GM12878 (cell line): ENCODE results near the gene EFCAB8. TPM values are rescaled to one million over a fixed set of nuclear protein-coding genes. Genes with fewer than 3 reads are reported as not detected.

Experiments used
- ATAC-seq: fragments of 200-7000 bp; cut with Tn5 transposase; 3 replicates; pipeline ENCODE4 v1.9.1; 2020; ENCODE audit warnings: mild to moderate bottlenecking, moderate library complexity
- BruUV-seq: library from RNA; stranded (reverse); fragments of 400-500 nt; replicated peaks from 2 replicates; lab custom pipeline; 2021; lab: Mats Ljungman, UMichigan
- CTCF ChIA-PET: fragments of 300-600 bp; sonication (Branson Sonifier 250); formaldehyde crosslinking; extraction: SDS; loops from one replicate; lab custom pipeline; 2021; ENCODE audit warnings: inconsistent platforms; lab: Yijun Ruan, JAX
- POLR2A ChIA-PET: fragments of 350-600 bp; formaldehyde crosslinking; extraction: SDS; loops from one replicate; lab custom pipeline; 2021; ENCODE audit warnings: inconsistent platforms; lab: Charles Lee
- RAD21 ChIA-PET: fragments of 300-600 bp; sonication (Branson Sonifier 250); formaldehyde crosslinking; loops from one replicate; lab custom pipeline; 2023; ENCODE audit warnings: antibody characterized with exemption; ENCODE audit not compliant: unreplicated experiment; lab: Charles Lee
- SMC1A ChIA-PET: fragments of 300-600 bp; sonication (Branson Sonifier 250); formaldehyde crosslinking; loops from one replicate; lab custom pipeline; 2023; ENCODE audit not compliant: unreplicated experiment, uncharacterized antibody; lab: Charles Lee
- DNase-seq: peaks from one replicate; pipeline ENCODE4 v3.0.0-alpha.2; 2011; ENCODE audit warnings: low read depth, low spot score
- FAIRE-seq: peaks from 3 replicates; lab custom pipeline; 2011; peaks lifted over from hg19 to GRCh38; lab: Jason Lieb, UNC
- H2AFZ ChIP-seq: 2 replicates; pipeline ENCODE4 v1.6.0; 2011; ENCODE audit warnings: low read depth, low read length, control low read depth; ENCODE audit not compliant: control insufficient read depth
- H3K27ac ChIP-seq: 2 replicates; pipeline ENCODE4 v1.5.1; 2011; ENCODE audit warnings: control low read depth; ENCODE audit not compliant: control insufficient read depth, insufficient read depth
- H3K27me3 ChIP-seq, 2 experiments: replicated peaks in 1 of 2; 2 replicates each; pipeline versions ENCODE4 v1.6.0 to v1.6.1; 2011; ENCODE audit warnings: low read length in 1 of 2; ENCODE audit not compliant: control insufficient read depth in 2 of 2, insufficient read depth in 2 of 2
- H3K36me3 ChIP-seq, 2 experiments: 2 replicates each; pipeline ENCODE4 v1.5.1; 2011; ENCODE audit warnings: low read length in 1 of 2; ENCODE audit not compliant: control insufficient read depth in 2 of 2, insufficient read depth in 2 of 2
- H3K4me1 ChIP-seq: 2 replicates; pipeline ENCODE4 v1.6.1; 2011; ENCODE audit warnings: mild to moderate bottlenecking, low read length, moderate library complexity, mixed read lengths; ENCODE audit not compliant: control insufficient read depth, insufficient read depth
- H3K4me2 ChIP-seq: 2 replicates; pipeline ENCODE4 v1.6.0; 2011; ENCODE audit warnings: control low read depth; ENCODE audit not compliant: control insufficient read depth, insufficient read depth
- H3K4me3 ChIP-seq: fragments of 200-600 bp; sonication (generic); 2 replicates; pipeline ENCODE4 v1.5.1; 2016
- H3K79me2 ChIP-seq: 2 replicates; pipeline ENCODE4 v1.6.0; 2011; ENCODE audit warnings: low read length; ENCODE audit not compliant: control insufficient read depth, insufficient read depth
- H3K9ac ChIP-seq: 2 replicates; pipeline ENCODE4 v1.8.0; 2011; ENCODE audit warnings: low read length, control low read depth, mixed read lengths; ENCODE audit not compliant: control insufficient read depth, insufficient read depth
- H3K9me3 ChIP-seq: replicated peaks from 3 replicates; pipeline ENCODE4 v1.5.1; 2011; ENCODE audit warnings: mild to moderate bottlenecking, low read length; ENCODE audit not compliant: control insufficient read depth, insufficient read depth
- H4K20me1 ChIP-seq: 2 replicates; pipeline ENCODE4 v1.6.0; 2011; ENCODE audit not compliant: control insufficient read depth, insufficient read depth
- BHLHE40 ChIP-seq, 2 experiments: fragments of 450-650 bp in 1 of 2; IDR thresholded peaks; 2 replicates each; pipeline ENCODE4 v1.6.1; 2011 to 2017; ENCODE audit warnings: low read depth in 2 of 2, borderline replicate concordance in 1 of 2, improper control_type of control experiment in 1 of 2, low read length in 1 of 2, mild to moderate bottlenecking in 1 of 2
- HDGF ChIP-seq: fragments of 450-650 bp; IDR thresholded peaks from 2 replicates; pipeline ENCODE4 v1.6.1; 2016; ENCODE audit warnings: antibody characterized with exemption
- MEF2B ChIP-seq: fragments of 450-650 bp; IDR thresholded peaks from 2 replicates; pipeline ENCODE4 v1.6.1; 2018; ENCODE audit warnings: mild to moderate bottlenecking, moderate library complexity; ENCODE audit not compliant: partially characterized antibody, poor library complexity, severe bottlenecking
- MTA3 ChIP-seq: IDR thresholded peaks from 2 replicates; pipeline ENCODE4 v1.6.1; 2012; ENCODE audit warnings: low read length, inconsistent platforms, borderline replicate concordance
- WGBS: methylation state at CpG from one replicate; pipeline ENCODE4 v1.1.6; 2016; ENCODE audit warnings: low lambda C conversion rate; ENCODE audit not compliant: insufficient replicate concordance, insufficient coverage; ENCODE audit errors: missing lambda C conversion rate; 5-methylcytosine and 5-hydroxymethylcytosine counted together
- in situ Hi-C: fragments of 300-500 bp; cut with MboI; formaldehyde crosslinking; loops from 9 replicates; pipeline ENCODE4 v1.14.3; 2018; ENCODE audit warnings: mixed read lengths
- intact Hi-C: fragments of 100-400 bp; cut with micrococcal nuclease; formaldehyde crosslinking; loops from one replicate; pipeline ENCODE4 v1.14.2; 2022; ENCODE audit not compliant: unreplicated experiment
- polyA plus RNA-seq, 11 experiments: library from polyadenylated mRNA; depleted of rRNA in 4 of 11; unstranded in 6 of 11; stranded (reverse) in 5 of 11; fragments of >200 nt; fragmentation: Nextera tagmentation in 4 of 11; fragmentation: Illumina TruSeq in 1 of 11; extraction: Ambion mirVana in 4 of 11; extraction: Trizol in 1 of 11; gene quantifications; 1 replicate in 1 of 11; 2 replicates in 10 of 11; pipeline versions ENCODE4 v1.2.1 to v1.2.3, GENCODE V29; 2011 to 2016; ENCODE audit warnings: inconsistent platforms in 2 of 11, missing spikeins in 2 of 11, low read depth in 1 of 11
- total RNA-seq, 4 experiments: library from RNA; depleted of rRNA in 3 of 4; stranded (reverse); fragments of >200 nt in 3 of 4; fragmentation: Illumina TruSeq in 1 of 4; extraction: Trizol in 1 of 4; gene quantifications; 2 replicates each; pipeline versions ENCODE4 v1.2.1 to v1.2.3, GENCODE V29; 2013 to 2021

EFCAB8 gene
- total and polyA plus RNA-seq, 10 of the 15 experiments (the other 5 are each of a cell fraction or from before 2014, with no cell fraction given) = 0.04 to 0.18 (median 0.06) TPM; not detected in 4

DNA sequence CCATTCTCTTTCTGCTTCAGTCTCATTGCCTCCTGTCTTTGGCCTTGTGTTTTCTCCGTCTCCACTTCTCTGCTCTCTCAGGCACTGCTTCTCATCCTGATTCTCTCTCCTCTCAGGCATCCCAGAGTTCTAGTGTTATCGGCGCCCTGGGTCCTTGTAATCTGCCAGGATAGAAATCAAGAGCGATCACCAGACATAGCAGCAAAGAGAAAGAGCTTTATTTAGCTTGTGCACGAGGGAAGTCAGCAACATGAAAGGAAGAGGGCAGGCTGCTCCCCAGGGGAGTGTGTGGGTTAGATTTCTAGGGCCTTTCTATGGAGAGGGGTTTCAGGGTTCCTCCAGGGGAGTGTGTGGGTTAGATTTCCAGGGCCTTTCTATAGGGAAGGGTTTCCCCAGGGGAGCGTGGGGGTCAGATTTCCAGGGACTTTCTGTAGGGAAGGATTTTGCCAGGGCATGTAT, 113.0 kb downstream of the EFCAB8 start:
- DNase-seq = peak; percentile 20
- 12% methylated on average over 6 of the region's 6 CpGs for WGBS
- 0 out of 2 replicates have a peak, but pooled peaks have one; percentile 37 for TF ChIP-seq HDGF
- peak; percentile 36; the same call in 1 of the 2 replicates for TF ChIP-seq MTA3
- no peak for TF ChIP-seq BHLHE40 (IDR thresholded peaks at IDR 0.05; ENCODE audit: borderline replicate concordance in 1 of 2, low read depth in 2 of 2, low read length in 1 of 2)
- peak; percentile 72 for TF ChIP-seq MEF2B
- Histone ChIP-seq H3K4me3 (no peak overlapping the region), H3K79me2 (no peaks in the 10 kb centered on the region; the same call in 1 of the 2 replicates), H3K4me2 (peak overlapping the region; percentile 73), H2AFZ (peak overlapping the region; percentile 91), H3K36me3 (no peaks in the 10 kb centered on the region), H3K27me3 (no peaks in the 10 kb centered on the region), H3K27ac (peak overlapping the region; percentile 97), H4K20me1 (no peaks in the 10 kb centered on the region), H3K9ac (peak overlapping the region; percentile 67), H3K9me3 (peaks cover 4% of the 10 kb centered on the region; the same call in 2 of the 3 replicates), H3K4me1 (peaks cover 37% of the 10 kb centered on the region)
- peak; percentile 47 for FAIRE-seq
- intact Hi-C loops = no loop called here
- ATAC-seq = peak; percentile 51
- ChIA-PET SMC1A (no interaction called here), CTCF (interaction anchor here (1.4 to 1.5 kb wide), 2 partner anchors 33 to 70 kb away, joined by 4 read pairs; no protein-coding TSS in a partner anchor), RAD21 (interaction anchor here (1.0 kb wide), 1 partner anchor 26 kb away, joined by 3 read pairs; no protein-coding TSS in a partner anchor), POLR2A (no interaction called here)
- BruUV-seq = no TSS peak
- in situ Hi-C loops = no loop called here
